Activated T-helper 1 cell treated with anti-CD3 and anti-CD28 coated beads, Interleukin-12 subunit alpha, Interleukin-12 subunit beta, Interleukin-2, Interleukin-4 antibody, amounts not matched to agents 30 ng/mL and 10 ng/mL and 1 ng/mL, durations not matched to agents 14 hours and 24 hours and 36 hours (primary cell): Measurements from ENCODE around the gene BOC. TPM values are rescaled to one million over a fixed set of nuclear protein-coding genes. Genes with fewer than 3 reads are reported as not detected.

Source experiments
- DNase-seq: peaks from one replicate; pipeline ENCODE4 v3.0.0; 2021; ENCODE audit warnings: low spot score
- H3K27ac Mint-ChIP-seq: one replicate; pipeline ENCODE4 v1.8.0; 2021; ENCODE audit warnings: mild to moderate bottlenecking, mixed read lengths
- H3K27me3 Mint-ChIP-seq: one replicate; pipeline ENCODE4 v1.8.0; 2022; ENCODE audit warnings: mild to moderate bottlenecking, moderate library complexity, mixed read lengths; ENCODE audit not compliant: insufficient read depth
- H3K36me3 Mint-ChIP-seq: one replicate; pipeline ENCODE4 v1.8.0; 2021; ENCODE audit warnings: low read depth, mixed read lengths
- H3K4me1 Mint-ChIP-seq: one replicate; pipeline ENCODE4 v1.8.0; 2021; ENCODE audit warnings: low read depth, mixed read lengths
- H3K4me3 Mint-ChIP-seq: one replicate; pipeline ENCODE4 v1.8.0; 2021; ENCODE audit warnings: mild to moderate bottlenecking, moderate library complexity, mixed read lengths
- H3K9me3 Mint-ChIP-seq: one replicate; pipeline ENCODE4 v1.8.0; 2021; ENCODE audit warnings: mixed read lengths
- intact Hi-C: fragments of 100-400 bp; cut with micrococcal nuclease; formaldehyde crosslinking; loops from one replicate; pipeline ENCODE4 v1.15.1; 2024
- total RNA-seq: library from RNA; stranded (reverse); gene quantifications from 2 replicates; pipeline ENCODE4 v1.2.3, GENCODE V29; 2022

The BOC gene
- total RNA-seq, 1 donor from 2014 or later: 2.1 TPM

GRCh38 chr3:113251817-113252216, 40.5 kb downstream of the BOC start:
- intact Hi-C loops: no loop called here
- H3K4me1 Mint-ChIP-seq: peaks cover 12% of the 10 kb centered on the region
- no peaks in the 10 kb centered on the region for H3K9me3 Mint-ChIP-seq
- H3K27ac Mint-ChIP-seq: no peak overlapping the region
- DNase-seq: no peak
- no peaks in the 10 kb centered on the region for H3K36me3 Mint-ChIP-seq
- peaks cover 2% of the 10 kb centered on the region for H3K27me3 Mint-ChIP-seq
- H3K4me3 Mint-ChIP-seq: no peak overlapping the region

- H3K27ac Mint-ChIP-seq: no peak overlapping the region
- no peak overlapping the region for H3K4me3 Mint-ChIP-seq
- no peak for DNase-seq
- H3K36me3 Mint-ChIP-seq: no peaks in the 10 kb centered on the region
- intact Hi-C loops: no loop called here
- peaks cover 4% of the 10 kb centered on the region for H3K4me1 Mint-ChIP-seq
- peaks cover under 1% of the 10 kb centered on the region for H3K27me3 Mint-ChIP-seq
- H3K9me3 Mint-ChIP-seq: no peaks in the 10 kb centered on the region
These were observed 41.2 kb downstream of the BOC start for GRCh38 chr3:113252553-113252952.

- no peak for DNase-seq
- H3K4me1 Mint-ChIP-seq: peaks cover 8% of the 10 kb centered on the region
These were observed 42.3 kb downstream of the BOC start for GRCh38 chr3:113253702-113254101.

GRCh38 chr3:113254171-113254947, 43.0 kb downstream of the BOC start:
- no peaks in the 10 kb centered on the region for H3K36me3 Mint-ChIP-seq
- no peaks in the 10 kb centered on the region for H3K9me3 Mint-ChIP-seq
- no peak for DNase-seq
- peaks cover 8% of the 10 kb centered on the region for H3K4me1 Mint-ChIP-seq
- no peak overlapping the region for H3K4me3 Mint-ChIP-seq
- H3K27ac Mint-ChIP-seq: no peak overlapping the region
- intact Hi-C loops: no loop called here
- peaks cover 3% of the 10 kb centered on the region for H3K27me3 Mint-ChIP-seq

More at GRCh38 chr3:113253702-113254101, 42.3 kb downstream of the BOC start:
- peaks cover 3% of the 10 kb centered on the region for H3K27me3 Mint-ChIP-seq
- H3K9me3 Mint-ChIP-seq: no peaks in the 10 kb centered on the region
- H3K4me3 Mint-ChIP-seq: no peak overlapping the region
- H3K36me3 Mint-ChIP-seq: no peaks in the 10 kb centered on the region
- H3K27ac Mint-ChIP-seq: no peak overlapping the region
- intact Hi-C loops: no loop called here

GRCh38 chr3:113255100-113255853, 43.9 kb downstream of the BOC start:
- no peak overlapping the region for H3K27ac Mint-ChIP-seq
- H3K9me3 Mint-ChIP-seq: no peaks in the 10 kb centered on the region
- no peak for DNase-seq
- no peak overlapping the region for H3K4me3 Mint-ChIP-seq
- H3K4me1 Mint-ChIP-seq: peaks cover 8% of the 10 kb centered on the region
- H3K27me3 Mint-ChIP-seq: peaks cover 8% of the 10 kb centered on the region
- intact Hi-C loops: no loop called here
- no peaks in the 10 kb centered on the region for H3K36me3 Mint-ChIP-seq

GRCh38 chr3:113255854-113256615, 44.7 kb downstream of the BOC start:
- Mint-ChIP-seq H3K27ac (no peak overlapping the region), H3K4me1 (peaks cover 8% of the 10 kb centered on the region), H3K36me3 (no peaks in the 10 kb centered on the region), H3K9me3 (no peaks in the 10 kb centered on the region), H3K4me3 (no peak overlapping the region), H3K27me3 (peaks cover 8% of the 10 kb centered on the region)
- no peak for DNase-seq
- intact Hi-C loops: no loop called here

GRCh38 chr3:113258361-113258760, 47.0 kb downstream of the BOC start:
- Mint-ChIP-seq H3K36me3 (no peaks in the 10 kb centered on the region), H3K27me3 (peaks cover 9% of the 10 kb centered on the region), H3K4me3 (no peak overlapping the region), H3K27ac (no peak overlapping the region), H3K4me1 (peaks cover 8% of the 10 kb centered on the region), H3K9me3 (no peaks in the 10 kb centered on the region)
- DNase-seq: no peak
- intact Hi-C loops: no loop called here

GRCh38 chr3:113259196-113259595, 47.8 kb downstream of the BOC start:
- Mint-ChIP-seq H3K36me3 (no peaks in the 10 kb centered on the region), H3K4me3 (no peak overlapping the region), H3K27me3 (peaks cover 9% of the 10 kb centered on the region), H3K9me3 (no peaks in the 10 kb centered on the region), H3K27ac (no peak overlapping the region), H3K4me1 (peaks cover 8% of the 10 kb centered on the region)
- no peak for DNase-seq
- intact Hi-C loops: no loop called here

GRCh38 chr3:113261063-113261625, 49.8 kb downstream of the BOC start:
- no peak for DNase-seq
- H3K4me3 Mint-ChIP-seq: no peak overlapping the region
- H3K27ac Mint-ChIP-seq: no peak overlapping the region
- no peaks in the 10 kb centered on the region for H3K36me3 Mint-ChIP-seq
- H3K9me3 Mint-ChIP-seq: no peaks in the 10 kb centered on the region
- intact Hi-C loops: no loop called here
- H3K27me3 Mint-ChIP-seq: peaks cover 9% of the 10 kb centered on the region
- peaks cover 8% of the 10 kb centered on the region for H3K4me1 Mint-ChIP-seq

GRCh38 chr3:113261626-113262303, 50.4 kb downstream of the BOC start:
- no peak for DNase-seq
- Mint-ChIP-seq H3K4me1 (peaks cover 8% of the 10 kb centered on the region), H3K4me3 (no peak overlapping the region), H3K27me3 (peaks cover 9% of the 10 kb centered on the region), H3K27ac (no peak overlapping the region), H3K9me3 (no peaks in the 10 kb centered on the region), H3K36me3 (no peaks in the 10 kb centered on the region)
- intact Hi-C loops: no loop called here

- Mint-ChIP-seq H3K27ac (no peak overlapping the region), H3K9me3 (no peaks in the 10 kb centered on the region), H3K36me3 (no peaks in the 10 kb centered on the region), H3K4me1 (peaks cover 8% of the 10 kb centered on the region), H3K27me3 (peaks cover 9% of the 10 kb centered on the region), H3K4me3 (no peak overlapping the region)
- intact Hi-C loops: no loop called here
- no peak for DNase-seq
These were observed 50.9 kb downstream of the BOC start for GRCh38 chr3:113262304-113262665.

- intact Hi-C loops: no loop called here
- peaks cover 8% of the 10 kb centered on the region for H3K27me3 Mint-ChIP-seq
- H3K4me1 Mint-ChIP-seq: peaks cover 5% of the 10 kb centered on the region
- H3K27ac Mint-ChIP-seq: no peak overlapping the region
- DNase-seq: no peak
- no peaks in the 10 kb centered on the region for H3K9me3 Mint-ChIP-seq
- no peak overlapping the region for H3K4me3 Mint-ChIP-seq
- no peaks in the 10 kb centered on the region for H3K36me3 Mint-ChIP-seq
These were observed 51.7 kb downstream of the BOC start for GRCh38 chr3:113263020-113263419.
